Dedifferentiated amniotic fluid mesenchymal stem cell (primary cell): ENCODE measurements around the gene LOXL1.

Experiments
- DNase-seq: peaks from one replicate; pipeline ENCODE4 v3.0.0-alpha.2; 2016; ENCODE audit errors: extremely low spot score

The LOXL1 gene, protein sequence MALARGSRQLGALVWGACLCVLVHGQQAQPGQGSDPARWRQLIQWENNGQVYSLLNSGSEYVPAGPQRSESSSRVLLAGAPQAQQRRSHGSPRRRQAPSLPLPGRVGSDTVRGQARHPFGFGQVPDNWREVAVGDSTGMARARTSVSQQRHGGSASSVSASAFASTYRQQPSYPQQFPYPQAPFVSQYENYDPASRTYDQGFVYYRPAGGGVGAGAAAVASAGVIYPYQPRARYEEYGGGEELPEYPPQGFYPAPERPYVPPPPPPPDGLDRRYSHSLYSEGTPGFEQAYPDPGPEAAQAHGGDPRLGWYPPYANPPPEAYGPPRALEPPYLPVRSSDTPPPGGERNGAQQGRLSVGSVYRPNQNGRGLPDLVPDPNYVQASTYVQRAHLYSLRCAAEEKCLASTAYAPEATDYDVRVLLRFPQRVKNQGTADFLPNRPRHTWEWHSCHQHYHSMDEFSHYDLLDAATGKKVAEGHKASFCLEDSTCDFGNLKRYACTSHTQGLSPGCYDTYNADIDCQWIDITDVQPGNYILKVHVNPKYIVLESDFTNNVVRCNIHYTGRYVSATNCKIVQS

DNA sequence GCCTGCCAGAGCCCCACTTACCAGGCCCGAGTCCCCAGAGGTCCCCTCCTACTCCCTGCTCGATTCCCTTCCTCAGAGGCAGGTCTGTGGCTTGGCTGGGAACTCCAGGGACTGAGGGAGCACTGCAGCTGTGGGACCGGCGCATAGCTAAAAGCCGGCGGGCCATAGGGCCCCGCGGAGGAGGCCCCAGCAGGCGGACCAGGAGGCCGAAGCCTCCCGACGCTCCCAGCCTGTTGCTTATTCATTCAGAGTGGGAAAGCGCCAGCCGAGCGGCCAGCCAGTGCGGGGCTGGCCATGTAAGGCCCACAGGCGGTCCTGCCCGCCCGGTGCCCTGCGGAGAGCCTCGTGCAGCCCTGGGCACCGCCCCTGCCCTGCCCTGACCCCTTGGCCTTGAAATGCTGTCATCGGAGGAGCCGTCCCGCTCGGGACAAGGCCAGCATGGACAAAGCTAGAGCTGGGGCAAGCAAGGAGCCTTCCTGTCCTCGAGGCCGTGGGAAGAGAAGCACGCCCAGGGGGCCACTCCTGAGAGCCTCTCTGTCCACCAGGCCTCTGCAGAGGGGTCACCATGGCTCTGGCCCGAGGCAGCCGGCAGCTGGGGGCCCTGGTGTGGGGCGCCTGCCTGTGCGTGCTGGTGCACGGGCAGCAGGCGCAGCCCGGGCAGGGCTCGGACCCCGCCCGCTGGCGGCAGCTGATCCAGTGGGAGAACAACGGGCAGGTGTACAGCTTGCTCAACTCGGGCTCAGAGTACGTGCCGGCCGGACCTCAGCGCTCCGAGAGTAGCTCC, at the start of gene LOXL1:
Gene LOXL1, plus strand, starts transcription at position 244 of the 784 bp plus-strand sequence. Its CDS starts 322 bp downstream, at position 566.
- peak; percentile 88 for DNase-seq

DNA sequence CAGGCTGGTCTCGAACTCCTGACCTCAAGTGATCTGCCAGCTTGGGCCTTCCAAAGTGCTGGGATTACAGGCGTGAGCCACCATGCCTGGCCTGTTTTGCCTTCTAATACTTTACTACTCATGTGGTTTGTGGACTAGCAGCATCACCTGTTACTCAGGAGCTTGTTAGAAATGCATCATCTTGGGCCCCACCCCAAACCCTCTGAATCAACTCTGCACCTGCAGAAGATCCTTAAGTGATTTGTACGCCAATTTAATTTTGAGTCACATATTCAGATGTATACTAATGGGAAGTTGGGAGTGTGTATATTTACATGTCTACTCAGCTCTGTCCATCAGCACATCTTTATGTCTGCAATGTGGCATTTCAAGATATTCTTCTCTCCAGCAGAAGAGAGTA, 46.8 kb upstream of the LOXL1 start:
- DNase-seq, result no peak

DNA sequence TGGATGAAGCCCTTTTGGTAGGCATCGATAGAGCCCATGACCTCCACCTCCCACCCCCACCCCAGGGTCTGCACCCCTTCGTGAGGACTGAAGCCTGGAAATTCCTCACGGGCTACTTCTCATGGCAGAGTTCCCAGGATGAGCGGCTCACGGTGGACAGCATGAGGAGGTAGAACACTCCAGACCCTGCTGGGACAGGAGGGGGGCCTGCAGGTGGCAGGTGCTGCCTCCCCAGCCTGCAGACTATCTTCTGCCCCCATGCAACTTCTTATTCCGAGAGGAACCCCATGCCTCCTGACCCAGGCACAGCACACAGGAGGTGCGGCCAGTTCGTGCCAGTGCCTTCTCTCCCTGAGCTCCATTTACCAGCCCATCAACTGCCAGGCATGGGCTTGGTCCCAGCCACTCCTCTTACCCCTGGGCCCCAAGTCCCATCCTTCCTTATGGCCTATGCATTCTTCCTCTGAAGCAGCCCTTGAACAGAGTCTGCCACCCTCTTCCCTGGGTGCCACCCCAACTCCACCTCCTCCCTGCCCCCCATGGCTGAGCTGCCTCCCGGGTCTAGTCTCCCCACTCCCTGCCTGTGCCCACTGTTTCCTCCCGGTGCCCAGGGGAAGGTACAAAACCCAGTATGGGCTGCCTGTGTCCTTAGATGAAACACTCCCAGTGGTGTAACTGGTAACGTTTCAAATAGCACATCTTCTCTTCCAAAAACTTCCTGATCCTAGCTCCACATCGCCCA, 44.5 kb upstream of the LOXL1 start:
- no peak for DNase-seq

DNA sequence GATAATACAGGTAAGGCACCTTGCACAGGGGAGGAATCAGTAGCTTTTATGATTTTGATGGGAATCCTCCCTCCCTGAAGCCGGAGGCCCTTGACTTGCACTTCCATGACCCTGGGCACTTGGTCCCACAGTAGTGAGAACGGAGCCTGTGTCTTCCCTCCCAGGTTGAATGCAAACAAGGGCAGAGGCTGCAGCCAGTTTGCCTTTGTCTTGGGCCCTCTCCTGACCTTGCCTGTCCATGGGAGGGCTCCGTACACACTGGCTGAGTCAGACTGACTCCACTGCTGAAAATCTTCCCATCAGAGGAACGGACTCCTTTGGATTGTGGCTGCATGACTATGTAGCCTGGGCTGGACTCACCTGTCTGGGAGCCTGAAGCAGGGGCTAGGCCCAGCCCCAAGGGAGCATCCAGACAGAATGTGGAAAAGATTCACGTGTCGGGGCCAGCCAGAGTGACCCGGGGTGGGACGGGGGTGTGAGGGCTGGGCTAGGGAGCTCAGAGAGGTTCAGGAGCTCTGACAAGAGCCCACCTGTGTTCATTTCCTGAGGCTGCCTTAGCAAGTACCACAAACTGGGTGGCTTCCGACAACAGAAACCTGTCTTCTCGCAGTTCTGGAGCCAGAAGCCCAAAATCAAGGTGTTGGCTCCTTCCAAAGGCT, 43.4 kb upstream of the LOXL1 start:
- DNase-seq, result no peak

DNA sequence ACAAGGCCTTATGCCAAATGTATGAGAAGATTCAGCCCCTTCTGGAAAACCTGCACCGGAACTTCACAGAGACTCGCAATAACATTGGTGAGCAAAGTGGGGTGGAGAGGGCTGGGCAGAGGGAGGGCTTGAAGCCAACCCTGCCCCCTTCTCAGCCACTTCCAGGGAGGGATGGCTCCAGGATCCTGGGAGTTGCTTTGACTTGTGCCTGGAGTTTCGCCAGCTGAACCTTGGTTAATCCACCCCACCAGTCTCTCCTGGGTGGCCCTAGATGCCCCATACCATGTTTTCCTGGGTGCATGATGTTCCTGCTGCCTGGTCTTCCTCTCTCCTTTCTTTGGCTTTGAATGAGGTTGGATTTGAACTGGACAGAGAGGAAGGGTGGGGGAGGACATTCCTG, 42.1 kb upstream of the LOXL1 start:
- DNase-seq, result no peak

DNA sequence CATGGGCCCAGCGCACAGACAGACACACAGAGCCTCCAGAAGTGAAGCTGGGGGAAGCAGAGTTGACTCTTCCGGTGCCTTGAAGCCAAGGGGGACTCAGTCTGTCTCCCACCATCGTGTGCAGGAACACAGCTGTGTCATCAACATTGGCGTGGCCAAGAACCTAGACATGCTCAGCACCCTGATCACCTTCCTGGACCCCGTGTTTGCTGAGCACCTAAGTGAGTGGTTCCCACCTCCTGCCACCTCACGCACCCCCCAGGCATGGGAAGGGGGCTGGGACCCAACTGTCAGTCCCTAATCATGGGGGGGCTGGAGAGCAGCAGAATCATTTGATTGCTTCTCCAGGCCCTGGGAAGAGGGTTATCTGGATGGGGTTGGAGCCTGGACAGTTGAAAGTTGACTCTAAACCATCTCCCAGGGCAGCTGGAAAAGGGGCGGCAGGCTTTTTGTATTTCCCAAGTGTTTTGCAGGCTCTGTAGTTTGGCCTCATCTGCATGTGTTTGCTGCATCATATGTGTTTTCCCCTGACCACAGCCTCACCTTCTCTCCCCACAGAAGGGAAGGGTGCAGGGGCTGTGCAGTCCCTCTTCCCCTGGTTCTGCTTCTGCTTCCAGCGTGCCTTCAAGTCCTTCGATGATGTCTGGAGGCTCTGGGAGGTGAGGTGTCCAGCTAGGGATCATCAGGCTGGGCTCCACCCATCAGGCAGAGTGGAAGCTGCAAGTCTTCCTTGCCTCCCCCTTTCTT, 40.1 kb upstream of the LOXL1 start:
- no peak for DNase-seq

DNA sequence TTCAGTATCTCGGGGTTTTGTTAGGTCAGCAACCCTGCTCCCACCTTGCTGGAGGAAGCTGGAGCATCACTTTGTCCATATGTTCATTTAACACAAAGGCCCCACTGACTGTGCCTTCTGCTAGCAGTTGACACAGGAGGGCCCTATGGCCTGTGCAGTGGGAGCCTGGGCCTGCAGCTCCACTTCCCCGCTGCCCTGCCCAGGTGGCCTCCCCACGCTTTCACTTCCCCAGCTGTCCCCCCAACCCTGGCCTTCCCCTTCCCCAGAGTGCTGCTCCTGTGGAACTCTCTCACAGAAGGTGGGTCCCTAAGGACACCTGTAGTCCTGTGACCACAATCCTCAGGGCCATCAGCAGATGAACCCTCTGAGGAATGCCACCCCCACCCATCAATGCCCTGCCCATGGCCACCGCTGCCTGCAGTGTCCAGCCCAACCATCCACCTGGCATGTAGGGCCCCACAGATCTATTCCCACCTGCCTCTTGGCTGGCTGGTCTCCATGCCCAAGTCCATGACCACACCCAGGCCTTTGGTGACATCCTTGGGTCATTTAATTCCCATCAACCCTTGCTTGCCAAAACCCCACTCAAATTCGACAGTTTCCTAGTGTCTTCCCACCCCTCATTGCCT, 39.4 kb upstream of the LOXL1 start:
- DNase-seq, result no peak

DNA sequence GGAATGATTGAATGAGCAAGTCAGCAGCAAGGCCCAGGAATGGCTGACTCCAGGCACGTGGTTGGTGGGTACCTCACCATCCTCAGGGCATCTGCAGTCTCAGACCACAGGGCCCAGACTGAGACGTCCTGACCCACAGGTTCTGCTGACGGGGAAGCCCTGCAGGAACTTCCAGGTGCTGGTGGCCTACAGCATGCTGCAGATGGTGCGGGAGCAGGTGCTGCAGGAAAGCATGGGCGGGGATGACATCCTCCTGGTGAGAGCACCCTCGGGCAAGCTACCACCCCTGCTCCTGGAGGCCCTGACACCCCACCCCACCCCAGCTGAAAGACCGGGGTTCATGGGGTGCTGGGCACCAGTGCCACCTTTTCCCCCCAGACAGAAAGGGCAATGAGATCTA, 38.8 kb upstream of the LOXL1 start:
- no peak for DNase-seq

DNA sequence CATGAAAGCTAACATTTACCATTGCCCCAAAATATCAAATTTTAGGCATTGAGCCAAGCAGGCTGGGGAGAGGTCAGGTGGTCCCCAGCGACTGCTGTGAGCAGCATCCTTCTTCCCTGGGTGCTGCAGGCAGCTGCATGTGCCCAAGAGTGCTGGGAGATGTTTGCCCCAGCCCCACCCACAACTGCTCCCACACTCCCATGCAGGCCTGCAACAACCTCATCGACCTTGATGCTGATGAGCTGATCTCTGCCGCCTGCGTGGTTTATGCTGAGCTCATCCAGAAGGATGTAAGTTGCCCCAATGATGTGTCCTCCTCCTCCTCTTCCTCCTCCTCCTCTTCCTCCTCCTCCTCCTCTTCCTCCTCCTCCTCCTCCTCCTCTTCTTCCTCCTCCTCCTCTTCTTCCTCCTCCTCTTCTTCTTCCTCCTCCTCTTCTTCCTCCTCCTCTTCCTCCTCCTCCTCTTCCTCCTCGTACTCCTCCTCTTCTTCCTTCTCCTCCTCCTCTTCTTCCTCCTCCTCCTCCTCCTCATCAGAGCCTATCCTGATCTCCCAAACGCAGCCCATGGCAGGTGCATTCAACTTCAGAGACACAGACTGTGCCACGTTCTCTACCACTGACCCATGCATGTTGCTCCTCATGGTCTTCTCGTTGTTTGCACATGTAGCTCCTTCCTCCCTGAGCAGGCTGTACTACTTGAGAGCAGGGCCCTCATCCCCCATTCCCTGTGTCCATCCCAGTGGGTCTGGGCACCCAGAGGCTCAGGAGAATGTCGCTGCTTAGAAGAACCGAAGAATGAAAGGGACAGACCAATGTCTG, 37.8 kb upstream of the LOXL1 start:
- DNase-seq, result no peak

DNA sequence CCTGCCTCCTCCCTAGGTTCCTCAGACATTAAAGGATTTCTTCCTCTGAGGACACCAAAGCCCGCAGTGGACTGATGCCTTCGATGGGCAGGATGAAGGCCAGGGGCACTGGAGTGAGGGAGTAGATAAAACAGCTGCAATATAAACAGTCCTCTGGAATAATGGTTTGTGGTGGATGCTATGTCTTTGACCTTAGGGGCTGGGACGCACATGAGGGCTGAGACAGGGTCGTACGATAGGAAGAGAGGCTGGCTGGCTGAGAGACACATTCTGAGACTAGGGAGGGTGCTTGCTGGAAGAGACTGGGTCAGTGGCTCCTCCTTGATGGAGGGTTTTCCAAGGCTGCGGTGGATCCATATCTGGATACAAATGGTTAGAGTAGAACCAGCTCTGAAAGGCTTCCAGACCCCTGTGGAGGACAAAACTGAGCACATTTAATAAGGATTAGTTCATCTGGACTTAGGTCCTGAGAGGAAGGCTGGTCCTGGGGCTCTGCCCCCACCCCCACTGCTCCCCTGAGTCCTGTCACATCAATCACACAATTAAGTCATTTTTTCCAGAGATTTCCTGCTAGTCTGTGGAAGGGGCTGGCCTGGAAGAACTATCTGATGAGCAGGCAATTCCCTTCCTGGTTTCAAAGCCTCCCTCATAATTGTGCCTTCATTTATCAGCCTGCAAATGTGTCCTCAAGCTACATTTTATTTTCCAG, 37.1 kb upstream of the LOXL1 start:
- DNase-seq, result no peak

DNA sequence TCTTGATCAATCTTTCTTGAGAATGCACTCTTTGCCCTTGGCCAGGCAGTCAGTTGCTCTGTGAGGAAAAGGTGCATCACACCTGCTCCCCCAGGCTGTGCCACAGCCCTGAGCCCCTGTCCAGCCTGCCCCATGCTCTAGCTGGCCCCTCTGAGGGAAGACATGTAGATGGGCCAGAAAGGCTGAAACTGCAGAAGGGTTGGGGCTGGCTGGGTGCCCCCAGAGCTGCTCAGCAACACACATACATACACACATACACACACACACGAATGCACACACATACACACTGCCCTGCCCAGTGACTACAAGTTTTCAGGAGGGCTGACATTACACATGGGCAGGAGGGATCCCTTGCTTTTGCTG, 36.5 kb upstream of the LOXL1 start:
- no peak for DNase-seq

DNA sequence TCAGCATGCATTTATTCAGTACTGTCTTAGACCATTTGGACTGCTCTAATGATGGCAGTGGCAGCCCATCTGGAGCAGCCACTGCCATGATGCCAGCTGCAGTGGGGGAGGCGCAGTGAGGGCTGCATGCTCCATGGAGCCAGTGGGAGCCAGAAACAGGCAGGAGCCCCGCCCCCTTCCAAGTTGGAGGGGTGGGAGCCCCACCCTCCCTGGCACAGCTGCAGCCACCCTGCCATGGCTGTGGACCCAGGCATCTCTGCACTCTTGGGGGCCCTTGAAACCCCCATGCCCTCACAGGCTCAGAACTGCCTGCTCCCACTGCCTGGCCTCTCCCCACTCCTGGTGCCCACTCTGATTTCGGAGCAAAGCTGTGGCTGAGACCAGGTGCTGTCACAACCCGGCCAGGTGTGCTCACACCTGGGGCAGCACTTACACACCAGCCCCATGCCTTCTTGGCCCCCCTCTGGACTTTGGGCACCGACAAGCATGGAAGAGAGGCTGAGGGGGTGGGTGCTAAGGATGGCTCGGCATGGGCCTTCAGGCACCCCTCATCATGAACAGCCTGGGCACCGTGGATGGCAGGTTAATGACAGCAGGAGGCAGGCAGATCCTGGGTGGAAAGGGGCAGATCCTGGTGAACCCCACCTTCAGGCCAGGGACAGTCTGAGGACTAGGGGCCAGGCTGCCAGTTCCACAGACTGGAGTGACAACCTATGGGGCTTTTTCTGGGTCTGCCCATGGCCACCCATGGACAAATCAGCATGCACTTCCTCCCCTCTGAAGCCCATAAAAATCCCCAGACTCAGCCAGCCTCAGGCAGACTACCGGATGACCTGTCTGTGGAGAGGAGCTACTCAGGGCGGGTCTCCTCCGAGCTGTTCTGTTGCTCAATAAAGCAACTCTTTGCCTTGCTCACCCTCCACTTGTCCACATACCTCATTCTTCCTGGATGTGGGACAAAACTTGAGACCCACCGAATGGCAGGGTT, 34.6 kb upstream of the LOXL1 start:
- no peak for DNase-seq

DNA sequence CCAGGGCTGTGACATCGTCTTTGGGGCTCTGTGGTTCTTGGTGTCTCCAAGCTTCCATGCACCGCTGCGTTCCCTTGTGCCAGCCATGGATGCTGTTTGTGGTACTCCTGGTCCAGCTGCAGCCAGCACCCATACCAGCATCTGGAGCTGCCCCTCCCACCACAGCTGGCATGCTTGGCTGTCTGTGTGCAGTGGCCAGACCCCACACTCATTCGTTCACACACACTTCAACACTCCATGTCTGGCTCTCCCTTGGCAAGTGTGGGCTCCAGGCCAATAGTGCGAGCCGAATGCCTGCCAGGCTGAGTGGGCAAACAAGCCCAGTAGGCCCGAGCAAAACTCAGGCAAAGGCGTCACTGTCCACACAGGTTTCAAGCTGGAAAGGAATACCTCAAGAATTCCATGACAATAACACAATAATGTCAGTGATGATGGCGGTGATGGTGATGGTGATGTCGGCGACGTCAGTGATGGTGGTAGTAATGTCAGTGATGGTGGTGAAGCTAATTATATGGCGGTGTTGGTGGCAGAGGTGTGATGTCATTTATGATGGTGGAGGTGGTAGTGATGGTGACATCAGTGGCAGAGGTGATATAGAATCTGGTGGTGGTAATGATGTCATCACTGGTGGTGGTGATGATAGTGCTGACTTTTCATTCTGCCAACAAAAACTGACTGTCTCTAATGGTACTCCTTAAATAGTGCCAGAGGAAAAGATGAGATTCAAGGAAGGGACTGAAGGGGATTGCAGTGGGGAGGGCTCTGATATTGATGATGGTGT, 33.6 kb upstream of the LOXL1 start:
- no peak for DNase-seq

DNA sequence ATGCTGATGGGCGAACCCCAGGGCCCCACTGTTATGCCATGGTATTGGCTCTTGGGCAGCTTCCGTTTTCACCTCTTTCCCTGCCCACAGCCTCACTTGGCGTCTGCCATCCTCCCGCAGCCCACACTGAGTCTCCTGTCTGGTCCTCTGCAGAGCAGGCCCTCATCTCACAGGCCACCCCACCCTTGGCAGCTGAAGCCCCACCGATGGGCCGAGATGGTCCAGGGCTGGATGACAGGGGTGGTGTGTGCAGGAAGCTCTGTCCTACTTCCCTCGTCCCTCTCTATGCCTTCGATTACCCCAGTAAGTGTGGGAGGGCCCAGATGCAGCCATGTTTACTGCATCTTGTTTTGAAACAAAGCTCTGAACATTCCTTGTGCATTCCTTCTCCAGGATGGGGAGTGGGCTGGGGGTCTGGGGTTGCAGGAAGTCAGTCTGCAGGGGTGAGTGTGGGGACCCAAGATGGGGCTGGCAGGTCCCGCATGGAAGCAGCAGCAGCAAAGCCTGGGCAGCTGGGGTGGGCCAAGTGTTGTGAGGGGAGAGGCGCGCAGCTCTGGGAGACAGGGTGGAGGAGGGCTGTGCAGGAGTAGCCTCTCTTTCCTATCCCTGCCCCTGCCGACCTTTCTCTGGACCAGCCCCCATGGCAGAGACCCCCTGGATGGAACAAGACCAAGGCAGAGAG, 32.0 kb upstream of the LOXL1 start:
- no peak for DNase-seq

DNA sequence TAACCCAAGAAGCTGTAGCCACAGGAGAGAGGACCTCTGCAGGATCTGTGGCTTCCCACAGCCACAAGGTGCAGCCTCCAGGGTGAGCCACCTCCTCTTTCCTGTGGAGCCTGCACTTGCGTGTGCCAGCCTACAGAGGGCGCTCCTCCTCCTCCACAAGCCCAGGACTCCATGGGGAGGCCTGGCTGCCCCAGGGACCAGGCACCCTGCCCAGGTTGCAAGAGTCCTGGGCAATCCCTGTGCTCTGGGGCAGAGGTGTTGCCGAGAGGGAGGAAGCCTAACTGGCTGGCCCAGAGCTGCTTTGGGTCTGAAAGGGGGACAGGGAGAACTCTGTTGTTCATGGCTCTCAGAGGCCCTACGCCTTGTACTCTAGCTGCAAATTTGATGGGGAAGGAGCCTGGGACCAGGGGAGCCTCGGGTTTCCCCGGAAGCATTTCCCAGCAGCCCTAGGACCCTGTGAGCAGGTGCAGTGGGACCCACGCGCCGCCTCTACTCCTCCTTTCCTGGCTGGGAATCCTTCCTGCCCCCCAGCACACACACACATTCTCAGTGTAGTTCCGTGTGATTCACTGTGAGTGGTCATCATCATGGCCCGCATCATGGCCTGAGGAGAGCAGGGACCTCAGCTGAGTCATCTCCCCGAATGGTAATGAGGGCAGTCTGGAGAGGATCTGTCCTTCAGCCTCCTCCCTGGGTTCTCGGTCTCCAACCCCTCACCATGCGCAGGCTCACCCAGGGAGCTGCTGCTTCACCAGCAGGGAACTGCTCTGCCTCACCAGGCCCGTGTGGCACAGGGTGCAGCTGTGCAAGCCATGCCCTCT, 28.6 kb upstream of the LOXL1 start:
- DNase-seq, result peak; percentile 58
